MM.1S (cell line): Measurements from ENCODE around the gene RDH16.
"Not testable (repeated sequence)": the region's sequence is repeated elsewhere in the genome, so short reads cannot be mapped to it uniquely, and the experiment has no call there.

ENCODE experiments used
- DNase-seq: peaks from one replicate; pipeline ENCODE4 v3.0.0-alpha.2; 2015
- H2AFZ ChIP-seq: fragments of 300-600 bp; sonication (generic); 2 replicates; pipeline ENCODE4 v1.6.0; 2016; ENCODE audit warnings: antibody characterized with exemption, low read length
- H3F3A ChIP-seq: fragments of 300-600 bp; sonication (generic); 2 replicates; pipeline ENCODE4 v1.6.1; 2016; ENCODE audit warnings: mild to moderate bottlenecking, antibody characterized with exemption, low read length, moderate library complexity, mixed read lengths; ENCODE audit not compliant: insufficient read depth
- H3K27ac ChIP-seq: fragments of 300-600 bp; sonication (generic); 2 replicates; pipeline ENCODE4 v1.5.1; 2016; ENCODE audit warnings: mild to moderate bottlenecking, low read length
- H3K27me3 ChIP-seq: fragments of 300-600 bp; sonication (generic); replicated peaks from 2 replicates; pipeline ENCODE4 v1.6.0; 2016; ENCODE audit warnings: low read length; ENCODE audit not compliant: insufficient read depth
- H3K36me3 ChIP-seq: fragments of 300-600 bp; sonication (generic); replicated peaks from 2 replicates; pipeline ENCODE4 v1.6.1; 2016; ENCODE audit warnings: mild to moderate bottlenecking, low read length, mixed read lengths; ENCODE audit not compliant: insufficient read depth
- H3K4me1 ChIP-seq: fragments of 300-600 bp; sonication (generic); 2 replicates; pipeline ENCODE4 v1.6.1; 2016; ENCODE audit warnings: low read length, mixed read lengths
- H3K4me2 ChIP-seq: fragments of 300-600 bp; sonication (generic); 2 replicates; pipeline ENCODE4 v1.6.0; 2016; ENCODE audit warnings: low read depth, low read length
- H3K4me3 ChIP-seq: fragments of 300-600 bp; sonication (generic); 2 replicates; pipeline ENCODE4 v1.5.1; 2016; ENCODE audit warnings: low read length, mixed read lengths
- H3K79me2 ChIP-seq: fragments of 300-600 bp; sonication (generic); 2 replicates; pipeline ENCODE4 v1.6.1; 2016; ENCODE audit warnings: mixed run types, low read length, mixed read lengths
- H3K9ac ChIP-seq: fragments of 300-600 bp; sonication (generic); 2 replicates; pipeline ENCODE4 v1.6.1; 2016; ENCODE audit warnings: low read length, mixed read lengths
- H3K9me2 ChIP-seq: fragments of 300-600 bp; sonication (generic); replicated peaks from 2 replicates; pipeline ENCODE4 v1.6.1; 2016; ENCODE audit warnings: mild to moderate bottlenecking, low read length, mixed read lengths; ENCODE audit not compliant: insufficient read depth
- H3K9me3 ChIP-seq: fragments of 300-600 bp; sonication (generic); replicated peaks from 2 replicates; pipeline ENCODE4 v1.6.1; 2016; ENCODE audit warnings: mild to moderate bottlenecking, low read length, mixed read lengths; ENCODE audit not compliant: insufficient read depth
- H4K20me1 ChIP-seq: fragments of 300-600 bp; sonication (generic); 2 replicates; pipeline ENCODE4 v1.6.1; 2016; ENCODE audit warnings: mild to moderate bottlenecking, low read length, moderate library complexity, mixed read lengths; ENCODE audit not compliant: insufficient read depth
- EZH2 ChIP-seq: fragments of 300-600 bp; sonication (generic); optimal IDR thresholded peaks from 2 replicates; pipeline ENCODE3; 2017; ENCODE audit warnings: low read depth, mild to moderate bottlenecking, antibody characterized with exemption, low read length, mixed read lengths
- EZH2phosphoT487 ChIP-seq: fragments of 300-600 bp; sonication (generic); IDR thresholded peaks from 2 replicates; pipeline ENCODE4 v1.6.1; 2018; ENCODE audit warnings: antibody characterized with exemption, low read length
- TF ChIP-seq, protein P1 (sequence below): fragments of 300-600 bp; sonication (generic); IDR thresholded peaks from 2 replicates; pipeline ENCODE4 v1.5.1; 2016; ENCODE audit warnings: antibody characterized with exemption, low read length, mixed read lengths

The RDH16 gene

DNA sequence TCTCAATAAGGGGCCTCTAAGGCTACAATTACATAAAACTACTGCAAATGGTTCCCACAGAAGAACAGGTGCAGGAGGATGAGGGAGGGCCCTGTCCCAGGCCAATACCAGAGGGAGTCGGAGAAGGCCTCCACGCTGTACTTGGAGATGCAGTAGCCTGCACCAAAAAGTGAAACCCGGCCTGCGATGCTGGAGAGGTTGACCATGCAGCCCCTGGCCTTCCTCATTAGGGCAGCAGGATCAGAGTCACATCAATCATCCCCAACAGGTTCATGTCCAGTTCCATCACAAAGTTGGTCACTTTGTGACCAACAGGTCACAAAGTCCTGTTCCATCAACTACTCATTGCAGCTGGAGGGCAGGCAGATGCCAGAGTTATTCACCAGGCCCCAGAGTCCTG lies 26.0 kb upstream of the RDH16 start:
- Histone ChIP-seq H3K4me1 (peaks cover 16% of the 10 kb centered on the region), H3K9ac (no peak overlapping the region), H3K27me3 (no peaks in the 10 kb centered on the region), H3K4me3 (no peak overlapping the region), H4K20me1 (no peaks in the 10 kb centered on the region), H3K79me2 (no peaks in the 10 kb centered on the region), H2AFZ (no peak overlapping the region), H3K4me2 (no peak overlapping the region), H3K9me3 (no peaks in the 10 kb centered on the region), H3K36me3 (no peaks in the 10 kb centered on the region), H3K27ac (no peak overlapping the region), H3K9me2 (no peaks in the 10 kb centered on the region), H3F3A (no peaks in the 10 kb centered on the region)
- DNase-seq = no peak
- TF ChIP-seq EZH2phosphoT487 (no peak), EZH2 (no peak)
- TF ChIP-seq, protein P1, sequence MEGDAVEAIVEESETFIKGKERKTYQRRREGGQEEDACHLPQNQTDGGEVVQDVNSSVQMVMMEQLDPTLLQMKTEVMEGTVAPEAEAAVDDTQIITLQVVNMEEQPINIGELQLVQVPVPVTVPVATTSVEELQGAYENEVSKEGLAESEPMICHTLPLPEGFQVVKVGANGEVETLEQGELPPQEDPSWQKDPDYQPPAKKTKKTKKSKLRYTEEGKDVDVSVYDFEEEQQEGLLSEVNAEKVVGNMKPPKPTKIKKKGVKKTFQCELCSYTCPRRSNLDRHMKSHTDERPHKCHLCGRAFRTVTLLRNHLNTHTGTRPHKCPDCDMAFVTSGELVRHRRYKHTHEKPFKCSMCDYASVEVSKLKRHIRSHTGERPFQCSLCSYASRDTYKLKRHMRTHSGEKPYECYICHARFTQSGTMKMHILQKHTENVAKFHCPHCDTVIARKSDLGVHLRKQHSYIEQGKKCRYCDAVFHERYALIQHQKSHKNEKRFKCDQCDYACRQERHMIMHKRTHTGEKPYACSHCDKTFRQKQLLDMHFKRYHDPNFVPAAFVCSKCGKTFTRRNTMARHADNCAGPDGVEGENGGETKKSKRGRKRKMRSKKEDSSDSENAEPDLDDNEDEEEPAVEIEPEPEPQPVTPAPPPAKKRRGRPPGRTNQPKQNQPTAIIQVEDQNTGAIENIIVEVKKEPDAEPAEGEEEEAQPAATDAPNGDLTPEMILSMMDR = no peak

DNA sequence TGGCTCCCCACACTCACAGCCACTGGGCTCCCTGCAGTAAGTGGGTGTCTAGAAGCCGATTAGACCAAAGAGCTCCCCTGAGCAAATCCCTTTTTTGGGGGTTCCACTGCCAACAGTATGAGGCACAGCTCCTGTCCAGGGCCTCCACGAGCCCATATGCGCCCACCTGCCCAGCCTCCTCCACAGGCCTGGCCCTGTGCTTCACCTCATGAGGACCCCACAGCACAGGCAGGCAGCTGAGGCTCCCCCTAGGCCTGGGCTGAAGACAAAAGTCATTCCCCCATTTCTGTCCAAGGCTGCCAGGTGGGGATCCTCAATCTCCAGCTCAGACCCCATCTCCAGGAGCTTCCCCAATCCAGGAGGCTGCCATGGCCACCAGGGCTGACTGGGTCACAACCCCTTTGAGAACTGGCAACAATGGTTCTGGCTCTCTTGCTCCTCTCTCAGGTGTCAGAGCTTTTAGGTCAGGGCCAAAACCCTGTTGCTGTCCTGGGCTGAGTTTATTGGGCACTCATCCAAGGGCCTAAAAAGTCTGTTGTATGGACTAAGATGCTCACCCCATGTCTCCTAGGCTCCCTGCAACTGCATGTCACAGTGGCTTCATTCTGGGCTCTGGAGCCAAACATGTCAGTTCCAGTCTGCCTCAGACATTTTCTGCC lies 25.3 kb upstream of the RDH16 start:
- not testable (repeated sequence) for H3K4me3 ChIP-seq, H3K27ac ChIP-seq, H2AFZ ChIP-seq, H3K27me3 ChIP-seq, H3K36me3 ChIP-seq, H3K79me2 ChIP-seq, H3K9ac ChIP-seq, H3K4me2 ChIP-seq, H3K9me2 ChIP-seq, H4K20me1 ChIP-seq, H3K9me3 ChIP-seq, H3F3A ChIP-seq, DNase-seq
- H3K4me1 ChIP-seq = peaks cover 16% of the 10 kb centered on the region

DNA sequence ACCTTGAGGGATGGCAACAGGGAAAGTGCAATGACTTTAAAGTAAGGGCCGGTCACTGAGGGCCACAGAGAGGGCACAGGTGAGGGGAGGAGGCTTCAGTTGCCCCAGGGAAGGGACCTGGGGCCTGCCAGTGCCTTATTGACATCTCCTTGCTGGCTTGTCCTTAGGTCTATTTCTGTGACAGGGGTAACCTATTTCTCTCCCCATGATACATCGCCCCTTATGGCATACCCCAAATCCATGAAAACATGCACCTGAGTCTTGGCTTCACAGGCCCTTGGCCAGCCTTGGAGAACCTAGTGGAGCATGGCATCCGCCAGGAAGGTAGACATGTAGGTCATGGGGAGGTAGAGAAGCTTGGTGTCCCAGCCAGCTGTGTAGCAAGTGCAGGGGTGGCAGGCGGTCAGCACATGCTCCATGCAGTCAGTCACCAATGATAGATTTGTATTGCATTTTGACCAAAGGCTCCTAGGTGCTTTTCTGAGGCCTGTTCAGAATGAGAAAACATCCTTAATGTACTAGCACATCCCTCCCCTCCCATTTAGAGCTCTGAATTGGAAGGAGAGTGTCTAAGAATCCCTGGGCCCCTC lies 23.6 kb upstream of the RDH16 start:
- no peak overlapping the region for H3K4me3 ChIP-seq
- no peaks in the 10 kb centered on the region for H3K27me3 ChIP-seq
- peaks cover 11% of the 10 kb centered on the region for H3K4me1 ChIP-seq
- no peak for DNase-seq
- H3K9me3 ChIP-seq = no peaks in the 10 kb centered on the region
- H2AFZ ChIP-seq = no peak overlapping the region
- no peak overlapping the region for H3K4me2 ChIP-seq
- no peaks in the 10 kb centered on the region for H3K36me3 ChIP-seq
- no peak overlapping the region for H3K27ac ChIP-seq
- no peak overlapping the region for H3K9ac ChIP-seq
- H3F3A ChIP-seq = no peaks in the 10 kb centered on the region
- no peaks in the 10 kb centered on the region for H3K9me2 ChIP-seq
- H4K20me1 ChIP-seq = no peaks in the 10 kb centered on the region
- TF ChIP-seq, protein P1 = no peak
- TF ChIP-seq EZH2 = no peak
- no peak for TF ChIP-seq EZH2phosphoT487
- H3K79me2 ChIP-seq = no peaks in the 10 kb centered on the region

DNA sequence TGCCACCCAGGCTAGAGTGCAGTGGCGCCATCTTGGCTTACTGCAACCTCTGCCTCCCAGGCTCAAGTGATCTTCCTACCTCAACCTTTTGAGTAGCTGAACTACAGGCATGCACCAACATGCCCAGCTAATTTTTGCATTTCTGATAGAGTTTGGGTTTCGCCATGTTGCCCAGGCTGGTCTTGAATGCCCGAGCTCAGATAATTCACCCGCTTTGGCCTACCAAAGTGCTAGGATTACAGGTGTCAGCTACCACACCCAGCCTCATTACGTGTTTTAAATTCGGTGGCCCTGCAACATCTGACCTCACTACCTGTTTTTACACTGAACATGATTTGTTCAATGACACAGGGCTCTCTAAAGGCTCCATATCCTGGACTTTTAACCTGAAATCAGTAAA lies 22.9 kb upstream of the RDH16 start:
- H3K4me3 ChIP-seq = no peak overlapping the region
- H3K9me3 ChIP-seq = no peaks in the 10 kb centered on the region
- H3K36me3 ChIP-seq = no peaks in the 10 kb centered on the region
- H3K4me1 ChIP-seq = peaks cover 11% of the 10 kb centered on the region
- no peak for DNase-seq
- no peaks in the 10 kb centered on the region for H3K79me2 ChIP-seq
- no peaks in the 10 kb centered on the region for H3K27me3 ChIP-seq
- no peaks in the 10 kb centered on the region for H3F3A ChIP-seq
- no peaks in the 10 kb centered on the region for H4K20me1 ChIP-seq
- H3K4me2 ChIP-seq = no peak overlapping the region
- H3K27ac ChIP-seq = peak overlapping the region; percentile 19; the same call in 1 of the 2 replicates
- no peak overlapping the region for H2AFZ ChIP-seq
- H3K9me2 ChIP-seq = no peaks in the 10 kb centered on the region
- TF ChIP-seq EZH2phosphoT487 (no peak), EZH2 (no peak)
- TF ChIP-seq, protein P1 = no peak
- H3K9ac ChIP-seq = no peak overlapping the region
